Measurements from ENCODE around the gene ADAMTSL2.

ADAMTSL2 gene

DNA sequence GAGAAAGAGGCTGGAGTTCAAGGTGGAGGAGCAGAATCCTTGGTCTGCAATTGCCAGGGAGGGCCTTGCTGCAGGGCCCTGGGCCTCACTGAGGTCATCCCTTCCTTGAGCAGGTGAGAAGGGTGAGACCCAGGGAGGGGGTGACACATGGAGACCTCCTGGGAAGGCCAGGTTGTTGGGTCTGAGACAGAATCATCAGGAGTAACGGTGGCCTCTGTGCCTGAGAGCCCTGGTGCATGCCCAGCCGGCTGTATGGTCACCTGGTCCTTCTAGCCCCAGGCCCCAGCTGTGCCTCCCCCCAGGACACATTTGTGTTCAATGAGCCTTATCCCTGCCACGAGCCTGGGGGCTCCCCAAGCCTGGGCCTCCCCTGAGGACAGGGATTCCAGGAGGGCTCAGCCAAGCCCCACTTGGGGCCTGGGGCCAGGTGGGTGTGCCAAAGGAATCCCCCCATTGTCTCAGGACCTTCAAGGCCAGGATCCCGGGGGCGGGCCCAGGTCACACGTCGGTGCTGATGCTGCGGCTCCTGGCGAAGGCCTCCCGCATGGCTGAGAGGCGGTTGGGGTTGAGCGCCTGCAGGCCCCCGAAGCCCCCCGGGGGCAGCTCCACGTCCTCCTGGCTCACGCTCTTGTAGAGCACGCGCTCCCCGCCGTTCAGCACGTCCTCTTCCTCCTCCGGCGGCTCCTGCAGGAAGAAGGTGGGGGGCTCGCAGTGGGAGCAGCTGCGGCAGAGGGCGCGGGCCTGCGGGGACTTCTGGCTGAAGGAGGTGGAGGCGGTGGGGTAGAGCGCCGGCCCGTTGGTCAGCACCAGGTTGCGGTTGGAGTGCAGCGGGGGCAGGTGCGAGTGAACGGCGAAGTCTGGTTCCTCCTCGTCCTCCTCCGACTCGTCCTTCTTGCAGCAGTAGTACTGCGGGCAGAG lies 44.3 kb downstream of the ADAMTSL2 start:
- no peak for ATAC-seq
- no peak for TF ChIP-seq ZNF565 (CRISPR knock-in tag; conservative IDR thresholded peaks at IDR 0.05; ENCODE audit: low read depth)
- no peak for TF ChIP-seq SNAI2 (CRISPR knock-in tag; IDR thresholded peaks at IDR 0.05)
- no peak for TF ChIP-seq OSR1 (CRISPR knock-in tag; IDR thresholded peaks at IDR 0.05)
- TF ChIP-seq ZFP3 (CRISPR knock-in tag; IDR thresholded peaks at IDR 0.05) = no peak
- TF ChIP-seq, protein P1, sequence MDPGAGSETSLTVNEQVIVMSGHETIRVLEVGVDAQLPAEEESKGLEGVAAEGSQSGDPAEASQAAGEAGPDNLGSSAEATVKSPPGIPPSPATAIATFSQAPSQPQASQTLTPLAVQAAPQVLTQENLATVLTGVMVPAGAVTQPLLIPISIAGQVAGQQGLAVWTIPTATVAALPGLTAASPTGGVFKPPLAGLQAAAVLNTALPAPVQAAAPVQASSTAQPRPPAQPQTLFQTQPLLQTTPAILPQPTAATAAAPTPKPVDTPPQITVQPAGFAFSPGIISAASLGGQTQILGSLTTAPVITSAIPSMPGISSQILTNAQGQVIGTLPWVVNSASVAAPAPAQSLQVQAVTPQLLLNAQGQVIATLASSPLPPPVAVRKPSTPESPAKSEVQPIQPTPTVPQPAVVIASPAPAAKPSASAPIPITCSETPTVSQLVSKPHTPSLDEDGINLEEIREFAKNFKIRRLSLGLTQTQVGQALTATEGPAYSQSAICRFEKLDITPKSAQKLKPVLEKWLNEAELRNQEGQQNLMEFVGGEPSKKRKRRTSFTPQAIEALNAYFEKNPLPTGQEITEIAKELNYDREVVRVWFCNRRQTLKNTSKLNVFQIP (CRISPR knock-in tag; IDR thresholded peaks at IDR 0.05; ENCODE audit: borderline replicate concordance, low read depth) = no peak
- no peak for TF ChIP-seq ZFP30 (CRISPR knock-in tag; IDR thresholded peaks at IDR 0.05)
- TF ChIP-seq RARB (CRISPR knock-in tag; IDR thresholded peaks at IDR 0.05) = no peak
- no peak for TF ChIP-seq ISL1 (CRISPR knock-in tag; IDR thresholded peaks at IDR 0.05)
- TF ChIP-seq TCF4 (CRISPR knock-in tag; IDR thresholded peaks at IDR 0.05; ENCODE audit: borderline replicate concordance) = no peak
- no peak for TF ChIP-seq CSDC2 (CRISPR knock-in tag; IDR thresholded peaks at IDR 0.05)
- TF ChIP-seq, protein P2, sequence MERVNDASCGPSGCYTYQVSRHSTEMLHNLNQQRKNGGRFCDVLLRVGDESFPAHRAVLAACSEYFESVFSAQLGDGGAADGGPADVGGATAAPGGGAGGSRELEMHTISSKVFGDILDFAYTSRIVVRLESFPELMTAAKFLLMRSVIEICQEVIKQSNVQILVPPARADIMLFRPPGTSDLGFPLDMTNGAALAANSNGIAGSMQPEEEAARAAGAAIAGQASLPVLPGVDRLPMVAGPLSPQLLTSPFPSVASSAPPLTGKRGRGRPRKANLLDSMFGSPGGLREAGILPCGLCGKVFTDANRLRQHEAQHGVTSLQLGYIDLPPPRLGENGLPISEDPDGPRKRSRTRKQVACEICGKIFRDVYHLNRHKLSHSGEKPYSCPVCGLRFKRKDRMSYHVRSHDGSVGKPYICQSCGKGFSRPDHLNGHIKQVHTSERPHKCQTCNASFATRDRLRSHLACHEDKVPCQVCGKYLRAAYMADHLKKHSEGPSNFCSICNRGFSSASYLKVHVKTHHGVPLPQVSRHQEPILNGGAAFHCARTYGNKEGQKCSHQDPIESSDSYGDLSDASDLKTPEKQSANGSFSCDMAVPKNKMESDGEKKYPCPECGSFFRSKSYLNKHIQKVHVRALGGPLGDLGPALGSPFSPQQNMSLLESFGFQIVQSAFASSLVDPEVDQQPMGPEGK (CRISPR knock-in tag; IDR thresholded peaks at IDR 0.05; ENCODE audit: borderline replicate concordance) = no peak

DNA sequence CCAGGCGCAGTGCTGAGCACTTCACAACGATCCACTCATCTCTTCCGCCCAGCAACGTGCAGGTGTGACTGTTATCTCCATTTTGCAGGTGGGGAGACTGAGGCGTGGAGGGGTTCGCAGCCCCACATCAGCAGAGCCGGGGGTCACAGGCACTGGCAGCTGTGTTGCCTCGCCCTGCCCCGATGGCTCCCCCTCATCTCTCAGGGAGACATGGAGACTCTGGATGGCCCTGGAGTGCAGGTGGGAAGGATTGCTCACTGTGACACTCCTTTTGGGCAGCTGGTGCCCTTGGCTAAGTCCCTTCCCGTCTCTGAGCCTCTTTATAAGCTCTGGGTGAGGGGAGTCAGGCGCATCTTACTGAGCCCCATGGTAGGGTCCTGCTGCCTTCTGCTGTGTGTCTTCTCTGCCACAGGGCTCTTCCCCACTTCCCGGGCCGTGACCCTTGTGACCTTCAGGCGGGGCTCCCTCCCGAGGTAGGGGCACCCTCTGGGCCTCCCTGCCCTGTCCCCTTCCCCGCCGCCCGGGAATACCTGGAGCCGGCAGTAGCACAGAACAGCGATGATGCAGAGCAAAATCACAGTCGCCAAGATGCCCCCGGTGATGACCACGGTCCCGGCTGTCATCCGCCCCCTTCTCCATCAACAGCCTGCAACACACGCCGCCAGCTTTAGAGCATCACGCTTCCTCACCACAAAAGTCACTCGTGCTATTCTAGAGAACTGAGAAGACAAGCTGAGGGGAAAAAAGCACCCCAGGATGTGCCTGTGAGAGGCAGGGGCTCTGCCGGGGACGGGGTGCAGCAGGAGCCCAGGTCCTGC lies 45.3 kb downstream of the ADAMTSL2 start:
- no peak for ATAC-seq
- TF ChIP-seq, protein P3, sequence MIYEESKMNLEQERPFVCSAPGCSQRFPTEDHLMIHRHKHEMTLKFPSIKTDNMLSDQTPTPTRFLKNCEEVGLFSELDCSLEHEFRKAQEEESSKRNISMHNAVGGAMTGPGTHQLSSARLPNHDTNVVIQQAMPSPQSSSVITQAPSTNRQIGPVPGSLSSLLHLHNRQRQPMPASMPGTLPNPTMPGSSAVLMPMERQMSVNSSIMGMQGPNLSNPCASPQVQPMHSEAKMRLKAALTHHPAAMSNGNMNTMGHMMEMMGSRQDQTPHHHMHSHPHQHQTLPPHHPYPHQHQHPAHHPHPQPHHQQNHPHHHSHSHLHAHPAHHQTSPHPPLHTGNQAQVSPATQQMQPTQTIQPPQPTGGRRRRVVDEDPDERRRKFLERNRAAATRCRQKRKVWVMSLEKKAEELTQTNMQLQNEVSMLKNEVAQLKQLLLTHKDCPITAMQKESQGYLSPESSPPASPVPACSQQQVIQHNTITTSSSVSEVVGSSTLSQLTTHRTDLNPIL (CRISPR knock-in tag; IDR thresholded peaks at IDR 0.05; ENCODE audit: low read depth) = no peak
- no peak for TF ChIP-seq ZFP3 (CRISPR knock-in tag; IDR thresholded peaks at IDR 0.05)
- TF ChIP-seq ZNF565 (CRISPR knock-in tag; conservative IDR thresholded peaks at IDR 0.05; ENCODE audit: low read depth) = no peak
- no peak for TF ChIP-seq ZNF8 (CRISPR knock-in tag; IDR thresholded peaks at IDR 0.05)
- TF ChIP-seq PPARA (CRISPR knock-in tag; IDR thresholded peaks at IDR 0.05; ENCODE audit: borderline replicate concordance) = no peak
- no peak for TF ChIP-seq ZFP30 (CRISPR knock-in tag; IDR thresholded peaks at IDR 0.05)
- TF ChIP-seq CSDC2 (CRISPR knock-in tag; IDR thresholded peaks at IDR 0.05) = no peak
- TF ChIP-seq, protein P4, sequence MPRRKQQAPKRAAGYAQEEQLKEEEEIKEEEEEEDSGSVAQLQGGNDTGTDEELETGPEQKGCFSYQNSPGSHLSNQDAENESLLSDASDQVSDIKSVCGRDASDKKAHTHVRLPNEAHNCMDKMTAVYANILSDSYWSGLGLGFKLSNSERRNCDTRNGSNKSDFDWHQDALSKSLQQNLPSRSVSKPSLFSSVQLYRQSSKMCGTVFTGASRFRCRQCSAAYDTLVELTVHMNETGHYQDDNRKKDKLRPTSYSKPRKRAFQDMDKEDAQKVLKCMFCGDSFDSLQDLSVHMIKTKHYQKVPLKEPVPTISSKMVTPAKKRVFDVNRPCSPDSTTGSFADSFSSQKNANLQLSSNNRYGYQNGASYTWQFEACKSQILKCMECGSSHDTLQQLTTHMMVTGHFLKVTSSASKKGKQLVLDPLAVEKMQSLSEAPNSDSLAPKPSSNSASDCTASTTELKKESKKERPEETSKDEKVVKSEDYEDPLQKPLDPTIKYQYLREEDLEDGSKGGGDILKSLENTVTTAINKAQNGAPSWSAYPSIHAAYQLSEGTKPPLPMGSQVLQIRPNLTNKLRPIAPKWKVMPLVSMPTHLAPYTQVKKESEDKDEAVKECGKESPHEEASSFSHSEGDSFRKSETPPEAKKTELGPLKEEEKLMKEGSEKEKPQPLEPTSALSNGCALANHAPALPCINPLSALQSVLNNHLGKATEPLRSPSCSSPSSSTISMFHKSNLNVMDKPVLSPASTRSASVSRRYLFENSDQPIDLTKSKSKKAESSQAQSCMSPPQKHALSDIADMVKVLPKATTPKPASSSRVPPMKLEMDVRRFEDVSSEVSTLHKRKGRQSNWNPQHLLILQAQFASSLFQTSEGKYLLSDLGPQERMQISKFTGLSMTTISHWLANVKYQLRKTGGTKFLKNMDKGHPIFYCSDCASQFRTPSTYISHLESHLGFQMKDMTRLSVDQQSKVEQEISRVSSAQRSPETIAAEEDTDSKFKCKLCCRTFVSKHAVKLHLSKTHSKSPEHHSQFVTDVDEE (CRISPR knock-in tag; IDR thresholded peaks at IDR 0.05) = no peak
- no peak for TF ChIP-seq ISL1 (CRISPR knock-in tag; IDR thresholded peaks at IDR 0.05)
- TF ChIP-seq, protein P2 (CRISPR knock-in tag; IDR thresholded peaks at IDR 0.05; ENCODE audit: borderline replicate concordance) = no peak
- TF ChIP-seq ARNTL (CRISPR knock-in tag; IDR thresholded peaks at IDR 0.05; ENCODE audit: borderline replicate concordance, low read depth) = no peak
- TF ChIP-seq ZC3H10 (CRISPR knock-in tag; IDR thresholded peaks at IDR 0.05) = no peak
- no peak for TF ChIP-seq BACH2 (CRISPR knock-in tag; IDR thresholded peaks at IDR 0.05; ENCODE audit: borderline replicate concordance)
- TF ChIP-seq, protein P1 (CRISPR knock-in tag; IDR thresholded peaks at IDR 0.05; ENCODE audit: borderline replicate concordance, low read depth) = no peak
